Mammary epithelial cell (primary cell): ENCODE results near the gene RITA1.

ENCODE experiments used
- EZH2 ChIP-seq: IDR thresholded peaks from 2 replicates; pipeline ENCODE4 v1.6.1; 2012; ENCODE audit warnings: low read length, inconsistent platforms, borderline replicate concordance
- TF ChIP-seq, protein P1 (sequence below), 2 donors: IDR thresholded peaks in 1 of 2; conservative IDR thresholded peaks in 1 of 2; 2 replicates each; pipeline ENCODE4 v1.5.1; 2011 to 2012; ENCODE audit warnings: inconsistent platforms in 2 of 2, low read length in 2 of 2, mild to moderate bottlenecking in 2 of 2, control low read depth in 1 of 2, low read depth in 1 of 2; ENCODE audit not compliant: insufficient read depth in 1 of 2; ENCODE audit errors: extremely low read depth in 1 of 2

DNA sequence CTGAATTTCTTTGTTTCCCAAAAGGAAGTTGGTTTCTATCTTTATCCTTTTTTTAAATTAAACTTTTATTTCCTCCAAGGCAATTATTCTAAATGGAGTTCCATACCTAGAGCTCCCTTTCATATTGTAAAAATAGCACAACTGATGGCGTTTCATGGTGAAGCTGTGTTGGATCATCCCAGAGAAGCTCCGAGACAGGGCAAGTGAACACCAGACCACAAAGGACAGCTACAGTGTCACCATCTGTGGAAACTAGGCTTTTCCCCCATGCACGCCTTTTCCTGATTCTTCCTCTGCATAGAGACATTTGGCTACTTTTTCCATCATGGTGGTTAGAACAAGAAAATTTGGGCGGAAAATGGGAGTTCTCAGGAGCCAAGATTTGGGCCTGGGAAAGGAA, 48.4 kb downstream of the RITA1 start:
- TF ChIP-seq, protein P1, sequence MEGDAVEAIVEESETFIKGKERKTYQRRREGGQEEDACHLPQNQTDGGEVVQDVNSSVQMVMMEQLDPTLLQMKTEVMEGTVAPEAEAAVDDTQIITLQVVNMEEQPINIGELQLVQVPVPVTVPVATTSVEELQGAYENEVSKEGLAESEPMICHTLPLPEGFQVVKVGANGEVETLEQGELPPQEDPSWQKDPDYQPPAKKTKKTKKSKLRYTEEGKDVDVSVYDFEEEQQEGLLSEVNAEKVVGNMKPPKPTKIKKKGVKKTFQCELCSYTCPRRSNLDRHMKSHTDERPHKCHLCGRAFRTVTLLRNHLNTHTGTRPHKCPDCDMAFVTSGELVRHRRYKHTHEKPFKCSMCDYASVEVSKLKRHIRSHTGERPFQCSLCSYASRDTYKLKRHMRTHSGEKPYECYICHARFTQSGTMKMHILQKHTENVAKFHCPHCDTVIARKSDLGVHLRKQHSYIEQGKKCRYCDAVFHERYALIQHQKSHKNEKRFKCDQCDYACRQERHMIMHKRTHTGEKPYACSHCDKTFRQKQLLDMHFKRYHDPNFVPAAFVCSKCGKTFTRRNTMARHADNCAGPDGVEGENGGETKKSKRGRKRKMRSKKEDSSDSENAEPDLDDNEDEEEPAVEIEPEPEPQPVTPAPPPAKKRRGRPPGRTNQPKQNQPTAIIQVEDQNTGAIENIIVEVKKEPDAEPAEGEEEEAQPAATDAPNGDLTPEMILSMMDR (conservative IDR thresholded peaks at IDR 0.05 in 1 of 2, IDR thresholded peaks at IDR 0.05 in 1 of 2; ENCODE audit: extremely low read depth in 1 of 2, insufficient read depth in 1 of 2, low read depth in 1 of 2, low read length in 2 of 2): no peak
- TF ChIP-seq EZH2: no peak
